ENCODE results near the gene LMNTD2. TPM values are rescaled to one million over a fixed set of nuclear protein-coding genes. Genes with fewer than 3 reads are reported as not detected.

LMNTD2 gene
- total RNA-seq, 4 donors from 2014 or later = 6.6 to 32.9 (median 14.1) TPM

DNA sequence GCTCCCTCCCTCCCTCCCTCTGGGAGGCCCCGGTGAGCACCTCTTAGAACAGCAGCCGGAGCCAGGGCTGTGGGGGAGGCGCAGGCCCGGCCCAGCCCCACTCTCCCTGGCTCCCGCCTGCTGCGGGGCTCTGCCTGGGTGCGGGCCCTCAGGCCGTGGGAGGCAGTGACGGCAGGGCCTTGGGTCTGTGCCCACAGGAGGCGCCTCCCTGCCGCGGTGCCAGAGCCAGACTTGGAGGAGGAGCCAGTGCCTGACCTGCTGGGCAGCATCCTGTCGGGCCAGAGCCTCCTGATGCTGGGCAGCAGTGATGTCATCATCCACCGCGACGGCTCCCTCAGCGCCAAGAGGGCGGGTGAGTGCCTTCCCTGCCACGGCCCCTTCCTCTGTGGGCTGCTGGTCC lies 45.7 kb upstream of the LMNTD2 start:
- TF ChIP-seq POLR2A (IDR thresholded peaks at IDR 0.05) = no peak
- TF ChIP-seq, protein P1, sequence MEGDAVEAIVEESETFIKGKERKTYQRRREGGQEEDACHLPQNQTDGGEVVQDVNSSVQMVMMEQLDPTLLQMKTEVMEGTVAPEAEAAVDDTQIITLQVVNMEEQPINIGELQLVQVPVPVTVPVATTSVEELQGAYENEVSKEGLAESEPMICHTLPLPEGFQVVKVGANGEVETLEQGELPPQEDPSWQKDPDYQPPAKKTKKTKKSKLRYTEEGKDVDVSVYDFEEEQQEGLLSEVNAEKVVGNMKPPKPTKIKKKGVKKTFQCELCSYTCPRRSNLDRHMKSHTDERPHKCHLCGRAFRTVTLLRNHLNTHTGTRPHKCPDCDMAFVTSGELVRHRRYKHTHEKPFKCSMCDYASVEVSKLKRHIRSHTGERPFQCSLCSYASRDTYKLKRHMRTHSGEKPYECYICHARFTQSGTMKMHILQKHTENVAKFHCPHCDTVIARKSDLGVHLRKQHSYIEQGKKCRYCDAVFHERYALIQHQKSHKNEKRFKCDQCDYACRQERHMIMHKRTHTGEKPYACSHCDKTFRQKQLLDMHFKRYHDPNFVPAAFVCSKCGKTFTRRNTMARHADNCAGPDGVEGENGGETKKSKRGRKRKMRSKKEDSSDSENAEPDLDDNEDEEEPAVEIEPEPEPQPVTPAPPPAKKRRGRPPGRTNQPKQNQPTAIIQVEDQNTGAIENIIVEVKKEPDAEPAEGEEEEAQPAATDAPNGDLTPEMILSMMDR (IDR thresholded peaks at IDR 0.05) = no peak
- DNase-seq = no peak
- H3K4me3 ChIP-seq = no peak overlapping the region
- no peak overlapping the region for H3K27ac ChIP-seq
- peaks cover 0 to 100% (median 5%) of the 10 kb centered on the region in 3 donors for H3K36me3 ChIP-seq
- H3K4me1 ChIP-seq = peaks cover 0 to 3% (median 0%) of the 10 kb centered on the region in 4 donors
- no peaks in the 10 kb centered on the region for H3K27me3 ChIP-seq
- no peaks in the 10 kb centered on the region for H3K9me3 ChIP-seq

DNA sequence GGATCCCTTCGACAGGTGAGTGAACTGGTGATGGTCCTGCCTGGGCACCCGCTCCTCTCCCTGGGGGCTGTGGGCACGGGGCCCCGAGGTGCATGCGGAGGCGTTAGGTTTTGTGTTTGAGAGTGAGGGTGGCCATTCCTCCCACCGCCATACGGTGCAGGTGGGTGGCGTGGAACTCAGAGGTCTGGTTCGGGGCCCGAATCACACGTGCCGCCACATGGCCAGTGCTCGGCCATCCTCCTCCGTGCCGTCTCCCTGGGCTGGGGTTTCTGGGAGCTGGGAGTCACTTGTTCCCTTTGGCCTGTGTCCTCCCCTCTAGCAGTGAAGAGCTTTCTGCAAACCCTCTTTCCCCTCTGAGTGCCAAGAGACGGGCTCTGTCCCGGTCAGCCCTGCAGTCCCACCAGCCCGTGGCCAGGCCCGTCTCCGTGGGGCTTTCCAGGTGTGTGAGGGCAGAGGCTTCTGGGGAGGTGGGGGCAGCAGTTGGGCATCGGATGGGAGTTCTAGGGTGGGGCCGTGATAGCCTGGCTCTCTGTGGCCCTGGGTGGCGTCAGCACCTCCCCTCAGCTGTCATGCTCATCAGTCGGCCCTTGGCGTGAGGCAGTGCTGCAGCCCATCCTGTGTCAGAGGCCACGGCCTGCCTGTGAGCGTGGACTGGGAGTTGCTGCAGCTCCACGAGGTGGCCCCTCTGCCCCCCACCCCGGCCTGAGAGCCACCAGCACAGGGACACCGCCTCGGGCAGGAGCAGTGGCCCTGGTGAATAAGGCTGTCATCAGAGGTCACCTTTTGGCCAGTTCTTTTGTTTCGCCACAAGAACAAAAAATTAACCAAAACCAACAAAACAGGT lies 45.0 kb upstream of the LMNTD2 start:
- TF ChIP-seq, protein P1 (IDR thresholded peaks at IDR 0.05) = no peak
- TF ChIP-seq POLR2A (IDR thresholded peaks at IDR 0.05) = no peak
- Histone ChIP-seq H3K4me1 (no peaks in the 10 kb centered on the region), H3K9me3 (no peaks in the 10 kb centered on the region), H3K36me3 (peaks cover 0 to 100% (median 5%) of the 10 kb centered on the region in 3 donors), H3K27ac (no peak overlapping the region), H3K4me3 (no peak overlapping the region), H3K27me3 (no peaks in the 10 kb centered on the region)
- DNase-seq = no peak

DNA sequence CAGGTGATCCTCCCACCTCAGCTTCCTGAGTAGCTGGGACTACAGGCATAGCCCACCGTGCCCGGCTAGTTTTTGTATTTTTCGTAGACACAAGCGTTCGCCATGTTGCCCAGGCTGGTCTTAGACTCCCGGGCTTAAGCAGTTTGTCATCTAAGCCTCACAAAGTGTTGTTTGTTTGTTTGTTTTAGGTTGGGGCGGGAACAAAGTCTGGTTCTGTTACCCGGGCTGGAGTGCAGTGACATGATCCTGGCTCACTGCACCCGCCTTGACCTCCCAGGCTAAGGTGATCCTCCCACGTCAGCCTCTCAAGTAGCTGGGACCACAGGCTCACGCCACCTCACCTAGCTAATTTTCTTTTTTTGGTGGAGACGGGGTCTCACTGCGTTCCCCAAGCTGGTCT lies 42.6 kb upstream of the LMNTD2 start:
- Histone ChIP-seq H3K9me3 (no peaks in the 10 kb centered on the region), H3K27ac (no peak overlapping the region), H3K4me3 (no peak overlapping the region), H3K36me3 (peaks cover 0 to 100% (median 5%) of the 10 kb centered on the region in 3 donors), H3K4me1 (no peaks in the 10 kb centered on the region), H3K27me3 (no peaks in the 10 kb centered on the region)
- TF ChIP-seq POLR2A (IDR thresholded peaks at IDR 0.05) = no peak
- TF ChIP-seq, protein P1 (IDR thresholded peaks at IDR 0.05) = no peak
- DNase-seq = no peak

DNA sequence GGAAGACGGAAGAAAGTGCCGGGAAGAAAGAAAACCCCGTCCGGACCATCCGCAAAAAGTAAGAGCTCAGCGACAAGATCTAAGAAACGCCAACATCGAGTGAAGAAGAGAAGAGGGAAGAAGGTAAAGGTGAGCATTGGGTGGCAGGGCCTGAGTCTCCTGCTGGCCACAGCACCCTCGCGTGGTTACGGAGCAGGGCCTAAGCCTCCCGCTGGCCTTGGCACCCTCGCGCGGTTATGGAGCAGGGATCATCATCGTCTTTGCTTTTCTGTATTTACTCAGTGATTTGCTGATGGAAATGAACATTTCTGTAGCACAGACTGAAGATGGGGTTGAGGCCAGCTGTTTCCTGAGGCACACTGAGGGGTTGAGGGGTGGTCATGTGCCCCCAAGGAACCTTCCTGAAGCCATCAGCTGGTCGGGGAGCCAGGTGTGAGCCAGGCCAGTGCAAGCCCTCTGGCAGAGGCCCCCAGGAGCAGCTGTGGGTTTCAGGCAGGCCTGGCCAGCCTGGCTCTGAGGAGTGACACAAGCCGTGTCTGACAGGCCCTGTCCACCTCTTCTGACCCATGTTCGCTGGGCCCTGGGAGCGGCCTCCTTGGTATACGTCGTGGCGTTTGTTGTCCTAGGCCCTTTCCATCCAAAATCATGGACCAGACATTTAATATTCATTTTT lies 41.2 kb upstream of the LMNTD2 start:
- Histone ChIP-seq H3K4me1 (no peaks in the 10 kb centered on the region), H3K36me3 (peaks cover 0 to 100% (median 5%) of the 10 kb centered on the region in 3 donors), H3K27ac (no peak overlapping the region), H3K27me3 (no peaks in the 10 kb centered on the region), H3K4me3 (no peak overlapping the region), H3K9me3 (no peaks in the 10 kb centered on the region)
- DNase-seq = no peak
- TF ChIP-seq, protein P1 (IDR thresholded peaks at IDR 0.05) = no peak
- TF ChIP-seq POLR2A (IDR thresholded peaks at IDR 0.05) = no peak

DNA sequence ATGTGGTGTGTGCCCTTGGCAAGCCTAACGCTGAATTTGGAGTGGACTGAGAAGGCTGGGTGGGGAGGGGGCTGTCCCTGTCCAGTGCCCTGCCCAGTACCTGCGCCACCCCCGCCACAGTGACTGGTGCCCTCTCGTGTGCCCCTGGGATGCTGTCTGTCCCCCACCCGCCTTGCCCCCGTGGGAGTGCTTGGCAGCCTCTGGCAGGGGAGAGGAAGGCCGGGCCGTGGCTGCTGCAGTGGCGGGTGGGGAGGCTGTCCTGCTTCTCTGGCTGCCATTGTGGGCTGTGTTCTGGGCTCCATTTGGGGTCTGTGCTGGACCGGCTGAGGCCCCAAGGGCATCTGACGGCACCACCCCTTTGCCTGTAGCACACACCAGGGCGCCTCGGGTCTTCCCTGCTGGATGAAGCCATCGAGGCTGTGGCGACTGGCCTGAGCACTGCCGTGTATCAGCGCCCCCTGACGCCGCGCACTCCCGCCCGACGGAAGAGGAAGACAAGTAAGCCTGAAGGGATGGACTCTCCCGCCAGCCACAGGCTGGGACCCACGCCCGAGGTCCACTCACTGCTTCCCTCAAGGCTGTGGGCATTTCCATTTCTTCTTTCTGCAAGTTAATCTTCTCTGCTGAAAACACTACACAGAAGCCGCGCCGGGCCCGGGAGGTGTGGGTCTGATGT lies 37.6 kb upstream of the LMNTD2 start:
- H3K36me3 ChIP-seq = peaks cover 0 to 99% (median 0%) of the 10 kb centered on the region in 3 donors
- H3K27me3 ChIP-seq = no peaks in the 10 kb centered on the region
- no peaks in the 10 kb centered on the region for H3K9me3 ChIP-seq
- H3K27ac ChIP-seq = no peak overlapping the region
- H3K4me3 ChIP-seq = no peak overlapping the region
- no peak for DNase-seq
- no peaks in the 10 kb centered on the region for H3K4me1 ChIP-seq
- no peak for TF ChIP-seq POLR2A (IDR thresholded peaks at IDR 0.05)
- TF ChIP-seq, protein P1 (IDR thresholded peaks at IDR 0.05) = no peak
